ENCODE measurements around the gene IBTK.

GRCh38 chr6:82205930-82206392, 41.6 kb downstream of the IBTK start:
- TF ChIP-seq CTCF (IDR thresholded peaks at IDR 0.05; ENCODE audit: low read length) = no peak
- no peak for TF ChIP-seq EZH2 (IDR thresholded peaks at IDR 0.05; ENCODE audit: borderline replicate concordance, low read length)

Measured in OCI-LY1 (cell line).